ENCODE results near the gene ADRB1.

DNA sequence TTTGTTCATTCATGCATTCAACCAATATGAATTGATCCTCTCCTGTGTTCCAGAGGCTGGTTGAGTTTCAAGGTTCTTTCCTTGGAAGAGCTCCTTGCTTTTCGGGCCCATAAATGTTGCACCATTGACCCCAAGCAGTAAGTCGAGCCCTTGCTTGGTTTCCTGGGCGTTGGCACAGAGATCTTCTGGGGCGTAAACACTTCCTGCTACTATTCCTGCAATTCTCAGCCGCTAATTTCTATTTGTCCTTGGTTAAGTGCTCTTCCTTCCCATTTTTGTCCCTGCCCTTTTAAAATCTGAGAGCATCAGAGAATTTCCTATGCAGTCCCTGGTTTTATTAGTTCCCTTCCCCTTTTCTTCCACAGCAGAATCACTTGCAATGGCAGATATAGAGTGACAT, 44.1 kb upstream of the ADRB1 start:
- TF ChIP-seq, protein P1, sequence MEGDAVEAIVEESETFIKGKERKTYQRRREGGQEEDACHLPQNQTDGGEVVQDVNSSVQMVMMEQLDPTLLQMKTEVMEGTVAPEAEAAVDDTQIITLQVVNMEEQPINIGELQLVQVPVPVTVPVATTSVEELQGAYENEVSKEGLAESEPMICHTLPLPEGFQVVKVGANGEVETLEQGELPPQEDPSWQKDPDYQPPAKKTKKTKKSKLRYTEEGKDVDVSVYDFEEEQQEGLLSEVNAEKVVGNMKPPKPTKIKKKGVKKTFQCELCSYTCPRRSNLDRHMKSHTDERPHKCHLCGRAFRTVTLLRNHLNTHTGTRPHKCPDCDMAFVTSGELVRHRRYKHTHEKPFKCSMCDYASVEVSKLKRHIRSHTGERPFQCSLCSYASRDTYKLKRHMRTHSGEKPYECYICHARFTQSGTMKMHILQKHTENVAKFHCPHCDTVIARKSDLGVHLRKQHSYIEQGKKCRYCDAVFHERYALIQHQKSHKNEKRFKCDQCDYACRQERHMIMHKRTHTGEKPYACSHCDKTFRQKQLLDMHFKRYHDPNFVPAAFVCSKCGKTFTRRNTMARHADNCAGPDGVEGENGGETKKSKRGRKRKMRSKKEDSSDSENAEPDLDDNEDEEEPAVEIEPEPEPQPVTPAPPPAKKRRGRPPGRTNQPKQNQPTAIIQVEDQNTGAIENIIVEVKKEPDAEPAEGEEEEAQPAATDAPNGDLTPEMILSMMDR (IDR thresholded peaks at IDR 0.05) = no peak
- no peak for TF ChIP-seq POLR2A (IDR thresholded peaks at IDR 0.05)
